GM12874 (cell line): ENCODE measurements around the gene VWA1.

Source experiments
- TF ChIP-seq, protein P1 (sequence below): IDR thresholded peaks from 2 replicates; pipeline ENCODE4 v1.5.1; 2011; ENCODE audit warnings: low read depth, mild to moderate bottlenecking, control low read depth, low read length, moderate library complexity; ENCODE audit not compliant: insufficient read depth

The VWA1 gene

DNA sequence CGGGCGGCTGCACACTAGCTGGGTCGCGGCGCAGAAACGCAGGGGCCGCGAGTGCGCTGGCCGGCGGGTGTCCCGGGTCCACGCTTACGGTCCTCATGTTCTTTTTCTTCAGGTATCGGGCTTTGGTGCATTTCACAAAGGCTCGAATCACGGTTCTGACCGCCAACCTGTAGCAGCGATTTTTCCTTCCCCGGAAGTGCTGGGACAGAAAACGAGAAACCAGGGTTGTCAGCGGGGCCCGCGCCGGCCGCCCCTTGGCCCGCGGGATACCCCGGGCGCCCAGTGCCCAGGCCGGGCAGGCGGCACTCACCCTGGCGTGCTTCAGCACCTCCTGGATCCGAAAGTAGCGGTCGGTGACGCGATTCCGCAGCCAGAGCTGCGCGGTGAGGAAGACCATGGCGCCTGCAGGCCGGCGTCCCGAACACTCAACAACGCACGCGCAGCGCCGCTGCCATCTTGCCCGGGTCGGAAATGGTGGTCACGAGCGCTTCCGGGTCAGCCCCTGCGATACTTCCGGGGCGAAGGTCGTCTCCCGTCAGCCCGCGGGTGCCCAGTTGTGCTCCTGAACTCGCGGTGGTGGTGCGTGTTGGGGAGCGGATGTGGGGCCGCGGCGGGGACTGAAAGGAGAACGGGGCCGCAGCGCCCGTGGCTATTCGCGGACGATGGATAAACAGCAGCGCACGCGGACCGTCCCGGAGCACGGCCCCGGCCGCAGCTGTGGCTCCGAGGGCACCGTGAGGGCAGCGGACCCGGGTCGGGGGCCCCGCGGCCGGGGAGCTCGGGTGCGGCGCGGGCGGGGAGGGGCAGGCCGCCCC lies 28.5 kb upstream of the VWA1 start, which contains the start of gene MRPL20:
Gene MRPL20 (minus strand): TSS at position 473 of the 815 bp plus-strand sequence. CDS start 76 bp downstream, at position 397.
- TF ChIP-seq, protein P1, sequence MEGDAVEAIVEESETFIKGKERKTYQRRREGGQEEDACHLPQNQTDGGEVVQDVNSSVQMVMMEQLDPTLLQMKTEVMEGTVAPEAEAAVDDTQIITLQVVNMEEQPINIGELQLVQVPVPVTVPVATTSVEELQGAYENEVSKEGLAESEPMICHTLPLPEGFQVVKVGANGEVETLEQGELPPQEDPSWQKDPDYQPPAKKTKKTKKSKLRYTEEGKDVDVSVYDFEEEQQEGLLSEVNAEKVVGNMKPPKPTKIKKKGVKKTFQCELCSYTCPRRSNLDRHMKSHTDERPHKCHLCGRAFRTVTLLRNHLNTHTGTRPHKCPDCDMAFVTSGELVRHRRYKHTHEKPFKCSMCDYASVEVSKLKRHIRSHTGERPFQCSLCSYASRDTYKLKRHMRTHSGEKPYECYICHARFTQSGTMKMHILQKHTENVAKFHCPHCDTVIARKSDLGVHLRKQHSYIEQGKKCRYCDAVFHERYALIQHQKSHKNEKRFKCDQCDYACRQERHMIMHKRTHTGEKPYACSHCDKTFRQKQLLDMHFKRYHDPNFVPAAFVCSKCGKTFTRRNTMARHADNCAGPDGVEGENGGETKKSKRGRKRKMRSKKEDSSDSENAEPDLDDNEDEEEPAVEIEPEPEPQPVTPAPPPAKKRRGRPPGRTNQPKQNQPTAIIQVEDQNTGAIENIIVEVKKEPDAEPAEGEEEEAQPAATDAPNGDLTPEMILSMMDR: no peak

GRCh38 chr1:1407636-1408318 lies 27.7 kb upstream of the VWA1 start:
- TF ChIP-seq, protein P1: no peak

- TF ChIP-seq, protein P1: no peak
These were observed 23.9 kb upstream of the VWA1 start for GRCh38 chr1:1411626-1412025.

- TF ChIP-seq, protein P1: no peak
These were observed 19.7 kb upstream of the VWA1 start for GRCh38 chr1:1415751-1416150.

DNA sequence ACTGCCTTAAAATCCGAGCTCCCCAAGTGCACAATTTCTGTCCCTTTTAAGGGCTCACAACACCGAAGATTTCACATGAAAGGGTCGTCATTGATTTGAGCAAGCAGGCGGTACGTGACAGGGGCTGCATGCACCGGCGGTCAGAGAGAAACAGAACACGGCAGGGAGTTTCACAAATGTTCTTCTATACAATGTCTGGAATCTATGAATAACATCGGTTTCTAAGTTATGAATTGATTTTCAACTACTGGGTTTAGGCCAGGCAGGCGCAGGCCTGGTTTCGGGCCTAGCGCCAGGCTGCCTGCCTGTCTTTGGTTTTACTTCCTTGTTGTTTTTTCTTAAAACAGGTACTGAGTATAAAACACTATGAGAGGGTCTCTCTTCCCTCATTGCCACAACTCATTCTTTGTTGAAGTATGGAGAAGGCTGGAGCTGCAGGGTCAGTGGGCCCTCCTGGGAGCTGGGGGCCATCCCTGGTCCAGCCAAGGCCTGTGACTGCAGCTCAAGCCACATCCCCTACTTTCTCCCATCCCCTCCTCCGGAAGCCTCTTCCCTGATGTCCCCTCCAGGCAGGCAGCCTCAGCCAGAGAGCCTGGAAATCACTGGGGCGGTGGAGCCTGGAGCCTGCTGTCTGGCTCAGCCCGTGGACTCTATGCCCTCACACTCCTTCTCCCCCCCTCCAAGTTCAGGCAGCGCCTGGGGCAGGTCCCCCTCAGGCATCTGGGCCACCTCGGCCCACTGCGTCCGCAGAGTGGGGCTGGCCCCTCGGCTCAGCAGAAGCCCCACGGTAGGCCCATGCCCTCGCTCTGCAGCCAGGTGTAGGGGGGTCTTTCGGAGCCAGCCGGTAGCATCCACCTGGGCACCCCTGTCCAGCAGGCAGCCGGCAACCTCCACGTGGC lies 16.8 kb upstream of the VWA1 start:
- TF ChIP-seq, protein P1: no peak

DNA sequence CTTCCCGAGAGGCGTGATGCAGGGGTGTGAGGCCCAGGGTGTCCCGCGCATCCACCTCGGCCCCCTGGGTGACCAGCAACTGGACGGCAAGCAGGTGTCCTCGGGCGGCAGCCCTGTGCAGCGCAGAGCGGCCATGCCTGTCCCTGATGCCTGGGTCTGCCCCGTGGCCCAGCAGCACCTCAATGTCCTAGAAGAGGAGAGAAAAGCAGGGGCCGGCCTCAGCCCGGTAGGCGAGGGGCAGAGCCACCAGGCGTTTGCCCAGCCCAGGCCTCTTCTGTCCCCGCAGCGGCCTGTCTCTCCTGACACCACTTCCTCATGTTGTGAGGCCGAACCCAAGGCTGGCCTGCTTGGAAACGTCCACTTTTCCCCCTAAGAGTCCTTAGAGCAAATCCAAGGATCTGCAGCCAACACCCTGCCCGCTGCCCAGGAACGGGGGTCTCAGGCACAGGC lies 16.1 kb upstream of the VWA1 start:
- TF ChIP-seq, protein P1: no peak
